ENCODE results near the gene CPZ. TPM values are rescaled to one million over a fixed set of nuclear protein-coding genes. Genes with fewer than 3 reads are reported as not detected.

The CPZ gene
- total RNA-seq, 1 experiment from 2014 or later, result not detected

DNA sequence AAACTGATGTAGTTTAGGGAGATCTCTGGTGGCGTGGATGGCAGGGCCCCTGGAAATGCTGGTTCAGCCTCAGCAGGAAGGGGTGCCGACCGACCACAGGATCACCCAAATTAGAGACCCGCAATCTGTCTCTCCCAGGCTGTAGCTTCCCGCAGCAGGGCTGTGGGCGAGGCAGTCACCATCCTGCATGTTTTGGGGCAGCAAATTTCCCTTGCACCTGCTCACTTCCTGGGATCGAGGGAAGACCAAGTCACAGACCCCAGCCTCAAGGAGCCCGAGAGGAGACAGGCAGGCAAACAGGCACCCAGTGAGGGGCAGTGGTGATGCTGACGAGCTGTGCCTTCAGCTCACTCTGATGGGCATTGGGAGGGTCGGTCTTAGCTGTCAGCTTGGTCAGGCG is 33.6 kb upstream of the CPZ start:
- H2AFZ ChIP-seq (ENCODE audit: low read length), result no peak overlapping the region
- no peak for DNase-seq
- H3K4me3 ChIP-seq (ENCODE audit: low read length), result no peak overlapping the region
- H3K4me2 ChIP-seq (ENCODE audit: low read depth, low read length, poor library complexity, severe bottlenecking), result no peak overlapping the region
- H3K4me1 ChIP-seq (ENCODE audit: low read length), result no peaks in the 10 kb centered on the region
- no peaks in the 10 kb centered on the region for H3K9me3 ChIP-seq (ENCODE audit: low read length)
- H4K20me1 ChIP-seq (ENCODE audit: insufficient read depth, low read depth, low read length), result no peaks in the 10 kb centered on the region
- H3K27ac ChIP-seq (ENCODE audit: low read length), result no peak overlapping the region
- no peaks in the 10 kb centered on the region for H3K36me3 ChIP-seq (ENCODE audit: insufficient read depth, low read length)
- H3K9ac ChIP-seq (ENCODE audit: low read length), result no peak overlapping the region
- H3K79me2 ChIP-seq (ENCODE audit: low read length), result no peaks in the 10 kb centered on the region
- H3K9me2 ChIP-seq (replicated peaks; ENCODE audit: insufficient read depth, low read length), result no peaks in the 10 kb centered on the region
- no peaks in the 10 kb centered on the region for H3K27me3 ChIP-seq (ENCODE audit: low read length)

GRCh38 chr4:8559524-8560264 is 32.9 kb upstream of the CPZ start:
- no peak overlapping the region for H3K4me2 ChIP-seq (ENCODE audit: low read depth, low read length, poor library complexity, severe bottlenecking)
- H4K20me1 ChIP-seq (ENCODE audit: insufficient read depth, low read depth, low read length), result no peaks in the 10 kb centered on the region
- H3K9me3 ChIP-seq (ENCODE audit: low read length), result no peaks in the 10 kb centered on the region
- H3K4me1 ChIP-seq (ENCODE audit: low read length), result no peaks in the 10 kb centered on the region
- H3K9ac ChIP-seq (ENCODE audit: low read length), result no peak overlapping the region
- no peak overlapping the region for H3K4me3 ChIP-seq (ENCODE audit: low read length)
- H3K27ac ChIP-seq (ENCODE audit: low read length), result no peak overlapping the region
- no peaks in the 10 kb centered on the region for H3K36me3 ChIP-seq (ENCODE audit: insufficient read depth, low read length)
- no peaks in the 10 kb centered on the region for H3K27me3 ChIP-seq (ENCODE audit: low read length)
- no peaks in the 10 kb centered on the region for H3K9me2 ChIP-seq (replicated peaks; ENCODE audit: insufficient read depth, low read length)
- no peak for DNase-seq
- no peaks in the 10 kb centered on the region for H3K79me2 ChIP-seq (ENCODE audit: low read length)
- H2AFZ ChIP-seq (ENCODE audit: low read length), result no peak overlapping the region

- no peaks in the 10 kb centered on the region for H3K9me2 ChIP-seq (replicated peaks; ENCODE audit: insufficient read depth, low read length)
- no peaks in the 10 kb centered on the region for H3K36me3 ChIP-seq (ENCODE audit: insufficient read depth, low read length)
- H4K20me1 ChIP-seq (ENCODE audit: insufficient read depth, low read depth, low read length), result no peaks in the 10 kb centered on the region
- H3K4me2 ChIP-seq (ENCODE audit: low read depth, low read length, poor library complexity, severe bottlenecking), result no peak overlapping the region
- H2AFZ ChIP-seq (ENCODE audit: low read length), result no peak overlapping the region
- no peaks in the 10 kb centered on the region for H3K4me1 ChIP-seq (ENCODE audit: low read length)
- H3K79me2 ChIP-seq (ENCODE audit: low read length), result no peaks in the 10 kb centered on the region
- H3K27ac ChIP-seq (ENCODE audit: low read length), result no peak overlapping the region
- H3K9me3 ChIP-seq (ENCODE audit: low read length), result no peaks in the 10 kb centered on the region
- no peak overlapping the region for H3K9ac ChIP-seq (ENCODE audit: low read length)
- H3K4me3 ChIP-seq (ENCODE audit: low read length), result no peak overlapping the region
- DNase-seq, result no peak
- H3K27me3 ChIP-seq (ENCODE audit: low read length), result no peaks in the 10 kb centered on the region
Measured at GRCh38 chr4:8560265-8561047, 32.1 kb upstream of the CPZ start.

- H3K4me1 ChIP-seq (ENCODE audit: low read length), result no peaks in the 10 kb centered on the region
- no peaks in the 10 kb centered on the region for H4K20me1 ChIP-seq (ENCODE audit: insufficient read depth, low read depth, low read length)
- no peaks in the 10 kb centered on the region for H3K79me2 ChIP-seq (ENCODE audit: low read length)
- no peak overlapping the region for H3K9ac ChIP-seq (ENCODE audit: low read length)
- no peaks in the 10 kb centered on the region for H3K27me3 ChIP-seq (ENCODE audit: low read length)
- DNase-seq, result no peak
- no peak overlapping the region for H3K4me3 ChIP-seq (ENCODE audit: low read length)
- H3K9me2 ChIP-seq (replicated peaks; ENCODE audit: insufficient read depth, low read length), result no peaks in the 10 kb centered on the region
- no peak overlapping the region for H2AFZ ChIP-seq (ENCODE audit: low read length)
- no peak overlapping the region for H3K27ac ChIP-seq (ENCODE audit: low read length)
- no peak overlapping the region for H3K4me2 ChIP-seq (ENCODE audit: low read depth, low read length, poor library complexity, severe bottlenecking)
- H3K36me3 ChIP-seq (ENCODE audit: insufficient read depth, low read length), result no peaks in the 10 kb centered on the region
- no peaks in the 10 kb centered on the region for H3K9me3 ChIP-seq (ENCODE audit: low read length)
Measured at GRCh38 chr4:8564595-8564994, 28.0 kb upstream of the CPZ start.

DNA sequence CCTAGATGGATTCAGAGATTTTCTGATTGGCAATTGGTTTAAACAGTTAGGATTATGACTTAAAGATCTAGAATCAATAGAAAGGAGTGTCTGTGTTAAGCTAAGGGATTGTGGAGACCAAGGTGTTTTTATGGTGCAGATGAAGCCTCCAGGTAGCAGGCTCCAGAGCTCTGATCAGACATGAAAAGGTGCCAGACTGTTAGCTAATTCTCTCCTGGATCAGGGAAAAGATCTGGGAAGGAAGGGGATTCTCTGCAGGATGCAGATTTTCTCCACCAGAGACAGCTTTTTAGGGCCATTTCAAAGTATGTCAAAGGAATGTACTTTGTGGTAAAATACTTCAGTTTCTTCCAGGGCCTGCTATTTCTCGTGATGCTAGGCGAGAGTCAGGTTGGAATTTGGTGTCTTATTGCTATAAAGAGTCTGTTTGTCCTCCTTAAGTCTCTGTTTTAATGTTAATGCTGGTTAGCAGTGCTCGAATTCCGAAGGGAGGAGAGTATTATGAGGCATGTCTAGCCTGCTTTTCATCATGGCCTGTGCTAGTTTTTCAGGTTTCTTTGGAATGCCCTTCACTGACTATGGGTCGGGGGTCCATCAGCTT is 24.4 kb upstream of the CPZ start:
- no peak for DNase-seq
- Histone ChIP-seq H3K4me3 (ENCODE audit: low read length) (no peak overlapping the region), H2AFZ (ENCODE audit: low read length) (no peak overlapping the region), H3K36me3 (ENCODE audit: insufficient read depth, low read length) (no peaks in the 10 kb centered on the region), H3K9me2 (replicated peaks; ENCODE audit: insufficient read depth, low read length) (no peaks in the 10 kb centered on the region), H3K9ac (ENCODE audit: low read length) (no peak overlapping the region), H3K4me2 (ENCODE audit: low read depth, low read length, poor library complexity, severe bottlenecking) (no peak overlapping the region), H3K27me3 (ENCODE audit: low read length) (no peaks in the 10 kb centered on the region), H4K20me1 (ENCODE audit: insufficient read depth, low read depth, low read length) (no peaks in the 10 kb centered on the region), H3K4me1 (ENCODE audit: low read length) (no peaks in the 10 kb centered on the region), H3K79me2 (ENCODE audit: low read length) (no peaks in the 10 kb centered on the region), H3K27ac (ENCODE audit: low read length) (no peak overlapping the region), H3K9me3 (ENCODE audit: low read length) (no peaks in the 10 kb centered on the region)

DNA sequence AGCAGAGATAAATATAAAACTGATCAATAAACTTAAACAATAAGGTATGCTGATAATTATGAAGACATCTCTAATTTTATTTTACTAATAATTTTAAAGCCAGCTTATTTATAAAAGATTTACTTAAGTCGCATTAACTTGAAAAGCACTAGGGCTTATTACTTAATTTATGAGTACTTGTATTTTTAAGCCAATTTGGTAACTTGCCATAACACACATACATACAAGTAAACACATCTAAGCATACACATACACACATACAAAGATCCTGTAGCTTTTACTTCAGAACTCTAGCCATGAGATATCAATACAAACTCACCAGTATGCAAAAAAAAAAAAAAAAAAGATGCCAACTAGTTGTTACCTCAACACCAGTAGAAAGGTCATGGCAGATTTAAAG is 22.4 kb upstream of the CPZ start:
- H3K27me3 ChIP-seq (ENCODE audit: low read length), result no peaks in the 10 kb centered on the region
- H4K20me1 ChIP-seq (ENCODE audit: insufficient read depth, low read depth, low read length), result no peaks in the 10 kb centered on the region
- no peak overlapping the region for H2AFZ ChIP-seq (ENCODE audit: low read length)
- H3K4me2 ChIP-seq (ENCODE audit: low read depth, low read length, poor library complexity, severe bottlenecking), result no peak overlapping the region
- H3K4me3 ChIP-seq (ENCODE audit: low read length), result no peak overlapping the region
- H3K9me3 ChIP-seq (ENCODE audit: low read length), result no peaks in the 10 kb centered on the region
- H3K27ac ChIP-seq (ENCODE audit: low read length), result no peak overlapping the region
- H3K79me2 ChIP-seq (ENCODE audit: low read length), result no peaks in the 10 kb centered on the region
- H3K9ac ChIP-seq (ENCODE audit: low read length), result no peak overlapping the region
- H3K36me3 ChIP-seq (ENCODE audit: insufficient read depth, low read length), result no peaks in the 10 kb centered on the region
- H3K4me1 ChIP-seq (ENCODE audit: low read length), result no peaks in the 10 kb centered on the region
- no peak for DNase-seq
- no peaks in the 10 kb centered on the region for H3K9me2 ChIP-seq (replicated peaks; ENCODE audit: insufficient read depth, low read length)

GRCh38 chr4:8571702-8572685 is 20.6 kb upstream of the CPZ start:
- no peak overlapping the region for H3K27ac ChIP-seq (ENCODE audit: low read length)
- H3K36me3 ChIP-seq (ENCODE audit: insufficient read depth, low read length), result no peaks in the 10 kb centered on the region
- H4K20me1 ChIP-seq (ENCODE audit: insufficient read depth, low read depth, low read length), result no peaks in the 10 kb centered on the region
- H3K4me3 ChIP-seq (ENCODE audit: low read length), result no peak overlapping the region
- H3K9me3 ChIP-seq (ENCODE audit: low read length), result no peaks in the 10 kb centered on the region
- H3K9ac ChIP-seq (ENCODE audit: low read length), result no peak overlapping the region
- no peaks in the 10 kb centered on the region for H3K79me2 ChIP-seq (ENCODE audit: low read length)
- no peak overlapping the region for H2AFZ ChIP-seq (ENCODE audit: low read length)
- no peaks in the 10 kb centered on the region for H3K27me3 ChIP-seq (ENCODE audit: low read length)
- DNase-seq, result no peak
- H3K4me2 ChIP-seq (ENCODE audit: low read depth, low read length, poor library complexity, severe bottlenecking), result no peak overlapping the region
- no peaks in the 10 kb centered on the region for H3K9me2 ChIP-seq (replicated peaks; ENCODE audit: insufficient read depth, low read length)
- no peaks in the 10 kb centered on the region for H3K4me1 ChIP-seq (ENCODE audit: low read length)
